Natural killer cell (primary cell): ENCODE measurements around the gene CIP2A. TPM values are rescaled to one million over a fixed set of nuclear protein-coding genes. Genes with fewer than 3 reads are reported as not detected.

ENCODE experiments used
- ATAC-seq, 3 donors: fragments of 150-1000 bp in 2 of 3; fragments of 200-7000 bp in 1 of 3; cut with Tn5 transposase; 1 replicate in 1 of 3; 2 replicates in 2 of 3; pipeline ENCODE4 v1.10.0; 2021; ENCODE audit warnings: mild to moderate bottlenecking in 2 of 3, moderate library complexity in 2 of 3
- DNase-seq, 2 donors: peaks; one replicate each; pipeline versions ENCODE4 v3.0.0 to v3.0.0-alpha.2; 2013 to 2021; ENCODE audit warnings: mixed read lengths in 1 of 2
- H3K27ac ChIP-seq: one replicate; pipeline ENCODE4 v1.5.1; 2013; ENCODE audit warnings: mild to moderate bottlenecking, low read length
- H3K27me3 ChIP-seq: one replicate; pipeline ENCODE4 v1.6.1; 2013; ENCODE audit warnings: low read length; ENCODE audit not compliant: control insufficient read depth, insufficient read depth
- H3K36me3 ChIP-seq: one replicate; pipeline ENCODE4 v1.6.1; 2013; ENCODE audit warnings: low read length; ENCODE audit not compliant: control insufficient read depth, insufficient read depth
- H3K4me1 ChIP-seq: one replicate; pipeline ENCODE4 v1.6.1; 2013; ENCODE audit warnings: low read length; ENCODE audit not compliant: control insufficient read depth, insufficient read depth
- H3K4me3 ChIP-seq: one replicate; pipeline ENCODE4 v1.5.1; 2013; ENCODE audit warnings: low read length
- H3K9me3 ChIP-seq: one replicate; pipeline ENCODE4 v1.6.1; 2013; ENCODE audit warnings: low read length; ENCODE audit not compliant: control insufficient read depth, insufficient read depth
- H3K27ac Mint-ChIP-seq, 2 donors: one replicate each; pipeline ENCODE4 v1.8.0; 2022; ENCODE audit warnings: mild to moderate bottlenecking in 2 of 2, mixed read lengths in 2 of 2, moderate library complexity in 1 of 2
- H3K27me3 Mint-ChIP-seq, 2 donors: one replicate each; pipeline ENCODE4 v1.8.0; 2022; ENCODE audit warnings: low read depth in 2 of 2, mixed read lengths in 2 of 2
- H3K36me3 Mint-ChIP-seq: one replicate; pipeline ENCODE4 v1.8.0; 2022; ENCODE audit warnings: mixed read lengths
- H3K4me1 Mint-ChIP-seq, 2 donors: one replicate each; pipeline ENCODE4 v1.8.0; 2022; ENCODE audit warnings: mixed read lengths in 2 of 2
- H3K4me3 Mint-ChIP-seq: one replicate; pipeline ENCODE4 v1.8.0; 2022; ENCODE audit warnings: mild to moderate bottlenecking, moderate library complexity, mixed read lengths
- H3K9me3 Mint-ChIP-seq, 2 donors: one replicate each; pipeline ENCODE4 v1.8.0; 2022; ENCODE audit warnings: mixed read lengths in 2 of 2
- CTCF ChIP-seq: fragments of 200-600 bp; IDR thresholded peaks from one replicate; pipeline ENCODE4 v1.8.0; 2022; ENCODE audit warnings: antibody characterized with exemption
- WGBS: methylation state at CpG from one replicate; pipeline ENCODE4 v1.1.7; 2013; ENCODE audit warnings: missing lambda C conversion rate; ENCODE audit not compliant: insufficient coverage; 5-methylcytosine and 5-hydroxymethylcytosine counted together
- intact Hi-C: fragments of 100-400 bp; cut with micrococcal nuclease; formaldehyde crosslinking; loops from one replicate; pipeline ENCODE4 v1.14.2; 2022
- total RNA-seq, 4 donors: library from RNA; stranded (reverse); fragments of 120-200 nt in 1 of 4; gene quantifications; one replicate each; pipeline versions ENCODE4 v1.2.3 to v1.2.4, GENCODE V29; 2013 to 2022

The CIP2A gene
- total RNA-seq, result 1 to 10 TPM; 3.6 to 8.5 (median 3.6) TPM
- 8.9 TPM for total RNA-seq (2013)

- under 1% methylated on average over 59 of the region's 59 CpGs for WGBS
- H3K4me1 Mint-ChIP-seq, result peaks cover 28 to 34% of the 10 kb centered on the region in 2 donors
These were observed at the start of gene CIP2A, which contains the start of gene DZIP3 for GRCh38 chr3:108589081-108589997. Gene CIP2A, minus strand, starts transcription at chr3:108589438. Its CDS starts 63 bp downstream, at chr3:108589375. Gene DZIP3, plus strand, starts transcription at chr3:108589722. Its CDS starts 15,685 bp downstream, at chr3:108605407.

GRCh38 chr3:108629974-108630373, 40.7 kb upstream of the CIP2A start:
- WGBS, result no CpG with 5 or more reads among the region's 1 CpG
- Mint-ChIP-seq H3K36me3 (no peaks in the 10 kb centered on the region), H3K27me3 (no peaks in the 10 kb centered on the region), H3K4me1 (no peaks in the 10 kb centered on the region), H3K4me3 (no peak overlapping the region), H3K9me3 (no peaks in the 10 kb centered on the region), H3K27ac (no peak overlapping the region)
- Histone ChIP-seq H3K36me3 (peaks cover 14% of the 10 kb centered on the region), H3K9me3 (no peaks in the 10 kb centered on the region), H3K27me3 (no peaks in the 10 kb centered on the region), H3K4me3 (no peak overlapping the region), H3K27ac (no peak overlapping the region), H3K4me1 (no peaks in the 10 kb centered on the region)
- intact Hi-C loops, result no loop called here
- no peak for TF ChIP-seq CTCF
- DNase-seq (no peak), ATAC-seq (no peak)

More at GRCh38 chr3:108589081-108589997, at the start of gene CIP2A, which contains the start of gene DZIP3:
- H3K27ac ChIP-seq, result peak within 1 kb of the TSS; percentile 98
- DNase-seq (peak; percentile 84 to 95), ATAC-seq (peak; percentile 77 to 91 (median 80))
- Mint-ChIP-seq H3K9me3 (no peaks in the 10 kb centered on the region), H3K27me3 (no peaks in the 10 kb centered on the region), H3K27ac (peak within 1 kb of the TSS; percentile 95 to 99), H3K36me3 (no peaks in the 10 kb centered on the region), H3K4me3 (peak within 1 kb of the TSS; percentile 97)
- H3K4me3 ChIP-seq, result peak within 1 kb of the TSS; percentile 95
- no peaks in the 10 kb centered on the region for H3K27me3 ChIP-seq
- no peak for TF ChIP-seq CTCF
- no peaks in the 10 kb centered on the region for H3K36me3 ChIP-seq
- H3K4me1 ChIP-seq, result peaks cover 8% of the 10 kb centered on the region
- intact Hi-C loops, result loop anchor here (1.0 to 10.0 kb wide), 3 partner anchors 13 to 1067 kb away; partner anchors contain the start of genes BBX and CD47
- H3K9me3 ChIP-seq, result no peaks in the 10 kb centered on the region

GRCh38 chr3:108623504-108623903, 34.3 kb upstream of the CIP2A start:
- no peaks in the 10 kb centered on the region for H3K9me3 ChIP-seq
- no peak for ATAC-seq
- DNase-seq, result no peak
- Mint-ChIP-seq H3K27ac (no peak overlapping the region), H3K4me1 (no peaks in the 10 kb centered on the region), H3K9me3 (no peaks in the 10 kb centered on the region), H3K4me3 (no peak overlapping the region), H3K27me3 (no peaks in the 10 kb centered on the region), H3K36me3 (peaks cover 6% of the 10 kb centered on the region)
- no peaks in the 10 kb centered on the region for H3K4me1 ChIP-seq
- no peak overlapping the region for H3K4me3 ChIP-seq
- TF ChIP-seq CTCF, result no peak
- intact Hi-C loops, result no loop called here
- no peaks in the 10 kb centered on the region for H3K27me3 ChIP-seq
- no peak overlapping the region for H3K27ac ChIP-seq
- peaks cover 9% of the 10 kb centered on the region for H3K36me3 ChIP-seq
- 98% methylated on average over 2 of the region's 3 CpGs for WGBS
